Sigmoid colon (tissue), 7 donors: Measurements from ENCODE around the gene LRRC73. TPM values are rescaled to one million over a fixed set of nuclear protein-coding genes. Genes with fewer than 3 reads are reported as not detected.
"Not testable (repeated sequence)": the region's sequence is repeated elsewhere in the genome, so short reads cannot be mapped to it uniquely, and the experiment has no call there.

Experiments used
- DNase-seq: peaks from one replicate; pipeline ENCODE4 v3.0.0-alpha.2; 2019
- H3K27ac ChIP-seq, 4 donors: fragments of 200-600 bp; sonication (generic); one replicate each; pipeline ENCODE4 v1.5.1; 2016 to 2019; ENCODE audit warnings: mild to moderate bottlenecking in 1 of 4
- H3K27me3 ChIP-seq, 3 donors: fragments of 200-600 bp; sonication (generic); one replicate each; pipeline ENCODE4 v1.5.1; 2019; ENCODE audit warnings: mild to moderate bottlenecking in 1 of 3
- H3K36me3 ChIP-seq, 4 donors: fragments of 200-600 bp; sonication (generic); one replicate each; pipeline ENCODE4 v1.5.1; 2016 to 2019
- H3K4me1 ChIP-seq, 4 donors: fragments of 200-600 bp; sonication (generic); one replicate each; pipeline ENCODE4 v1.5.1; 2017 to 2019
- H3K4me3 ChIP-seq, 4 donors: fragments of 200-600 bp; sonication (generic); one replicate each; pipeline ENCODE4 v1.5.1; 2017 to 2019; ENCODE audit warnings: mild to moderate bottlenecking in 2 of 4, moderate library complexity in 1 of 4
- H3K9me3 ChIP-seq, 4 donors: fragments of 200-600 bp in 3 of 4; sonication (generic) in 3 of 4; one replicate each; pipeline versions ENCODE4 v1.5.1 to v1.6.1; 2013 to 2019
- CTCF ChIP-seq, 4 experiments: fragments of 450-650 bp in 3 of 4; fragments of 200-600 bp in 1 of 4; IDR thresholded peaks; one replicate each; pipeline ENCODE4 v1.5.1; 2016 to 2019; ENCODE audit warnings: antibody characterized with exemption in 4 of 4, mild to moderate bottlenecking in 3 of 4, moderate library complexity in 2 of 4
- EP300 ChIP-seq, 4 donors: sonication (generic); formaldehyde crosslinking; IDR thresholded peaks; one replicate each; pipeline ENCODE4 v1.6.1; 2017; ENCODE audit warnings: antibody characterized with exemption in 4 of 4
- POLR2A ChIP-seq, 2 donors: fragments of 450-650 bp; IDR thresholded peaks; one replicate each; pipeline ENCODE4 v1.6.1; 2016; ENCODE audit warnings: antibody characterized with exemption in 2 of 2, mild to moderate bottlenecking in 2 of 2, moderate library complexity in 2 of 2
- POLR2AphosphoS5 ChIP-seq, 4 donors: sonication (generic); formaldehyde crosslinking; IDR thresholded peaks; one replicate each; pipeline ENCODE4 v1.6.1; 2017; ENCODE audit warnings: antibody characterized with exemption in 4 of 4
- WGBS, 2 donors: extraction: QIAGEN DNeasy Blood & Tissue Kit; methylation state at CpG; one replicate each; pipeline ENCODE4 v1.1.7; 2013; 5-methylcytosine and 5-hydroxymethylcytosine counted together
- intact Hi-C: fragments of 100-400 bp; cut with DNase I; formaldehyde crosslinking; loops from one replicate; pipeline ENCODE4 v1.15.1; 2023
- polyA plus RNA-seq, 3 donors: library from polyadenylated mRNA; stranded (reverse); fragments of 200-250 nt; gene quantifications; one replicate each; pipeline ENCODE4 v1.2.3, GENCODE V29; 2013
- total RNA-seq, 4 donors: library from RNA; depleted of rRNA; stranded (reverse); fragments of >200 nt; gene quantifications; one replicate each; pipeline ENCODE4 v1.1.0, GENCODE V29; 2016
- donor health status: healthy with polysubstance abuse.
- donor health status: Bipolar disorder and iron deficiency.
- donor health status: healthy.

LRRC73 gene
- total and polyA plus RNA-seq, 7 donors = 0.33 to 1.1 (median 0.47) TPM; not detected in 2

GRCh38 chr6:43468240-43468639 is 41.9 kb downstream of the LRRC73 start:
- DNase-seq = no peak
- Histone ChIP-seq H3K27me3 (peaks cover 0 to 27% (median 11%) of the 10 kb centered on the region in 3 donors), H3K4me1 (no peaks in the 10 kb centered on the region), H3K36me3 (no peaks in the 10 kb centered on the region), H3K27ac (no peak overlapping the region), H3K4me3 (no peak overlapping the region), H3K9me3 (no peaks in the 10 kb centered on the region)
- TF ChIP-seq EP300 (IDR thresholded peaks at IDR 0.05) = no peak
- TF ChIP-seq CTCF (IDR thresholded peaks at IDR 0.05) = no peak
- TF ChIP-seq POLR2AphosphoS5 (IDR thresholded peaks at IDR 0.05) = no peak
- no peak for TF ChIP-seq POLR2A (IDR thresholded peaks at IDR 0.05)
- intact Hi-C loops = no loop called here
- WGBS, 2 donors = 78 to 83% methylated on average over 4 of the region's 4 CpGs

- TF ChIP-seq CTCF (IDR thresholded peaks at IDR 0.05) (no peak), POLR2A (IDR thresholded peaks at IDR 0.05) (no peak), EP300 (IDR thresholded peaks at IDR 0.05) (no peak), POLR2AphosphoS5 (IDR thresholded peaks at IDR 0.05) (no peak)
- peaks cover 0 to 32% (median 11%) of the 10 kb centered on the region in 3 donors for H3K27me3 ChIP-seq
- H3K4me3 ChIP-seq = no peak overlapping the region
- H3K36me3 ChIP-seq = no peaks in the 10 kb centered on the region
- no peak overlapping the region for H3K27ac ChIP-seq
- 82 to 86% methylated on average over 4 of the region's 4 CpGs for WGBS, 2 donors
- H3K9me3 ChIP-seq = no peaks in the 10 kb centered on the region
- H3K4me1 ChIP-seq = no peaks in the 10 kb centered on the region
- intact Hi-C loops = no loop called here
- DNase-seq = no peak
Measured at GRCh38 chr6:43467752-43468151, 42.4 kb downstream of the LRRC73 start.

- DNase-seq, H3K27ac ChIP-seq, H3K36me3 ChIP-seq, H3K9me3 ChIP-seq, H3K4me3 ChIP-seq, H3K4me1 ChIP-seq, intact Hi-C loops: not testable (repeated sequence)
- WGBS, 2 donors = 51 to 67% methylated on average over 5 of the region's 5 CpGs
- H3K27me3 ChIP-seq = peaks cover 0 to 37% (median 11%) of the 10 kb centered on the region in 3 donors
Measured at GRCh38 chr6:43467265-43467664, 42.9 kb downstream of the LRRC73 start.

- TF ChIP-seq CTCF (IDR thresholded peaks at IDR 0.05) = no peak
- no peak for TF ChIP-seq POLR2A (IDR thresholded peaks at IDR 0.05)
- TF ChIP-seq EP300 (IDR thresholded peaks at IDR 0.05) = no peak
- TF ChIP-seq POLR2AphosphoS5 (IDR thresholded peaks at IDR 0.05) = no peak
- H3K4me1 ChIP-seq = no peaks in the 10 kb centered on the region
- no peak for DNase-seq
- WGBS, 2 donors = 65% methylated on average over 2 of the region's 2 CpGs
- no peak overlapping the region for H3K4me3 ChIP-seq
- no peaks in the 10 kb centered on the region for H3K36me3 ChIP-seq
- H3K27ac ChIP-seq = no peak overlapping the region
- intact Hi-C loops = no loop called here
- no peaks in the 10 kb centered on the region for H3K9me3 ChIP-seq
- H3K27me3 ChIP-seq = peaks cover 0 to 45% (median 11%) of the 10 kb centered on the region in 3 donors
Measured at GRCh38 chr6:43465948-43466347, 44.2 kb downstream of the LRRC73 start.

GRCh38 chr6:43464337-43464736 is 45.8 kb downstream of the LRRC73 start:
- 75 to 88% methylated on average over 8 of the region's 8 CpGs for WGBS, 2 donors
- intact Hi-C loops = no loop called here

More at GRCh38 chr6:43464337-43464736, 45.8 kb downstream of the LRRC73 start:
- no peak overlapping the region for H3K27ac ChIP-seq
- no peak overlapping the region for H3K4me3 ChIP-seq
- no peaks in the 10 kb centered on the region for H3K4me1 ChIP-seq
- H3K27me3 ChIP-seq = peaks cover 0 to 49% (median 19%) of the 10 kb centered on the region in 3 donors
- H3K9me3 ChIP-seq = no peaks in the 10 kb centered on the region
- DNase-seq = no peak
- TF ChIP-seq POLR2A (IDR thresholded peaks at IDR 0.05) (no peak), POLR2AphosphoS5 (IDR thresholded peaks at IDR 0.05) (no peak), CTCF (IDR thresholded peaks at IDR 0.05) (no peak), EP300 (IDR thresholded peaks at IDR 0.05) (no peak)
- no peaks in the 10 kb centered on the region for H3K36me3 ChIP-seq
